NB4 (cell line): ENCODE data around the gene CACNA1D.

Experiments
- DNase-seq: peaks from one replicate; pipeline ENCODE4 v3.0.0; 2010; ENCODE audit warnings: low read depth
- H3K4me3 ChIP-seq: one replicate; pipeline ENCODE4 v1.5.1; 2011; ENCODE audit warnings: mild to moderate bottlenecking, low read depth, low read length, moderate library complexity
- MAX ChIP-seq: IDR thresholded peaks from 2 replicates; pipeline ENCODE4 v1.6.1; 2011; ENCODE audit warnings: low read depth, low read length
- MYC ChIP-seq: IDR thresholded peaks from 2 replicates; pipeline ENCODE4 v1.6.1; 2011; ENCODE audit warnings: low read depth, low read length
- POLR2A ChIP-seq: IDR thresholded peaks from 2 replicates; pipeline ENCODE4 v1.6.1; 2011; ENCODE audit warnings: mild to moderate bottlenecking; ENCODE audit not compliant: insufficient read length; ENCODE audit errors: extremely low read depth
- TF ChIP-seq, protein P1 (sequence below): IDR thresholded peaks from one replicate; pipeline ENCODE4 v1.5.1; 2012; ENCODE audit warnings: low read depth, low read length

The CACNA1D gene

GRCh38 chr3:53604232-53604631 lies 109.8 kb downstream of the CACNA1D start:
- no peak for DNase-seq
- H3K4me3 ChIP-seq = no peak overlapping the region
- no peak for TF ChIP-seq MAX
- no peak for TF ChIP-seq POLR2A
- TF ChIP-seq, protein P1, sequence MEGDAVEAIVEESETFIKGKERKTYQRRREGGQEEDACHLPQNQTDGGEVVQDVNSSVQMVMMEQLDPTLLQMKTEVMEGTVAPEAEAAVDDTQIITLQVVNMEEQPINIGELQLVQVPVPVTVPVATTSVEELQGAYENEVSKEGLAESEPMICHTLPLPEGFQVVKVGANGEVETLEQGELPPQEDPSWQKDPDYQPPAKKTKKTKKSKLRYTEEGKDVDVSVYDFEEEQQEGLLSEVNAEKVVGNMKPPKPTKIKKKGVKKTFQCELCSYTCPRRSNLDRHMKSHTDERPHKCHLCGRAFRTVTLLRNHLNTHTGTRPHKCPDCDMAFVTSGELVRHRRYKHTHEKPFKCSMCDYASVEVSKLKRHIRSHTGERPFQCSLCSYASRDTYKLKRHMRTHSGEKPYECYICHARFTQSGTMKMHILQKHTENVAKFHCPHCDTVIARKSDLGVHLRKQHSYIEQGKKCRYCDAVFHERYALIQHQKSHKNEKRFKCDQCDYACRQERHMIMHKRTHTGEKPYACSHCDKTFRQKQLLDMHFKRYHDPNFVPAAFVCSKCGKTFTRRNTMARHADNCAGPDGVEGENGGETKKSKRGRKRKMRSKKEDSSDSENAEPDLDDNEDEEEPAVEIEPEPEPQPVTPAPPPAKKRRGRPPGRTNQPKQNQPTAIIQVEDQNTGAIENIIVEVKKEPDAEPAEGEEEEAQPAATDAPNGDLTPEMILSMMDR = no peak
- no peak for TF ChIP-seq MYC

DNA sequence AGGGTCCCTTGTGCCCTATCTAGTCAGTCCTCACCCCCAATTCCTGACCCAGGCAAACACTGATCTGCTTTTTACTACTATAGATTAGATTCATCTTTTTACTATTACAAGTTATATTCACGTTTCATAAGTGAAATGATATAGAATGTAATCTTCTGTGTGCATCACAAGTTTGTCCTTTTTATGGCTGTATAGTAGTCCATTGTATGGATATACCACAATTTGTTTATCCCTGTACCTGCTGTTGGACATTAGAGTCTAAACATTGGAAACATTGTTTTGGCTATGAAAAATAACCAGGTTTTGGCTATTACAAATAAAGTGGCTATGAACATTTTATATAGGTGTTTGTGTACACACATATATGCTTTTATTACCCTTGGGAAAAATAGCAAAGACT lies 112.4 kb downstream of the CACNA1D start:
- H3K4me3 ChIP-seq = no peak overlapping the region
- TF ChIP-seq, protein P1 = no peak
- DNase-seq = no peak

GRCh38 chr3:53612508-53612907 lies 118.1 kb downstream of the CACNA1D start:
- H3K4me3 ChIP-seq = no peak overlapping the region
- DNase-seq = no peak

DNA sequence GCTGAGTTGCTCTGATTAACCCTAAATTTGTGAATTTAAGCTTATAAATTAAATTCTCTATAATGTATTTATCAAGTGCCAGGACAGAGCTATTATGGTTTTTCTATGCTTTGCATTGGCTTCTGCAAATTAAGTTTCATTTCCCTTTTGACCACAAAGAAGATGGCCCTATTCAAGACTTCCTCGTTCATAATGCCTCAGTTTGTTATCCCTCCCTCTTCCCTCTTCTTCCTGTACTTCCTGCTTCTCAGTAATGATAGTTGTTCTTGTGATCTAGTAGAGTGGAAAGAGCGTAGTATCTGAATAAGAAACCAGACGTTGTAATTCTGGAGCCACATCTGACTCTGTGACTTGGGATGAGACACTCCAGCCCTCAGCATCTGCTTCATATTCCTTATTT lies 118.7 kb downstream of the CACNA1D start:
- peak; percentile 24 for DNase-seq
- TF ChIP-seq POLR2A (no peak), MAX (no peak), MYC (no peak)
- TF ChIP-seq, protein P1 = no peak
- H3K4me3 ChIP-seq = no peak overlapping the region

More at GRCh38 chr3:53612508-53612907, 118.1 kb downstream of the CACNA1D start:
- TF ChIP-seq MYC (no peak), MAX (no peak), POLR2A (no peak)
- TF ChIP-seq, protein P1 = no peak

GRCh38 chr3:53614307-53614706 lies 119.9 kb downstream of the CACNA1D start:
- TF ChIP-seq POLR2A = no peak
- DNase-seq = no peak

GRCh38 chr3:53616321-53616720 lies 121.9 kb downstream of the CACNA1D start:
- no peak overlapping the region for H3K4me3 ChIP-seq
- DNase-seq = no peak
- TF ChIP-seq MAX = no peak
- no peak for TF ChIP-seq MYC
- no peak for TF ChIP-seq POLR2A
- TF ChIP-seq, protein P1 = no peak

More at GRCh38 chr3:53614307-53614706, 119.9 kb downstream of the CACNA1D start:
- H3K4me3 ChIP-seq = no peak overlapping the region
